Fibroblast of pulmonary artery (primary cell): ENCODE data around the gene CAMTA1.

Experiments
- DNase-seq: peaks from one replicate; pipeline ENCODE4 v3.0.0-alpha.2; 2010; ENCODE audit warnings: low read depth
- H3K4me3 ChIP-seq: replicated peaks from 2 replicates; pipeline ENCODE4 v1.5.1; 2011; ENCODE audit warnings: low read depth, mild to moderate bottlenecking, control low read depth, low read length, moderate library complexity
- CTCF ChIP-seq: IDR thresholded peaks from 2 replicates; pipeline ENCODE4 v1.5.1; 2011; ENCODE audit warnings: mild to moderate bottlenecking, control low read depth, low read length, inconsistent platforms; ENCODE audit errors: missing control alignments

The CAMTA1 gene

GRCh38 chr1:6948416-6948815 is 163.2 kb downstream of the CAMTA1 start:
- no peak overlapping the region for H3K4me3 ChIP-seq
- no peak for DNase-seq
- TF ChIP-seq CTCF: no peak

- no peak for TF ChIP-seq CTCF
- DNase-seq: no peak
- H3K4me3 ChIP-seq: no peak overlapping the region
Measured at GRCh38 chr1:6948861-6949260, 163.6 kb downstream of the CAMTA1 start.

GRCh38 chr1:6950001-6950765 is 164.9 kb downstream of the CAMTA1 start:
- no peak for TF ChIP-seq CTCF
- no peak overlapping the region for H3K4me3 ChIP-seq

GRCh38 chr1:6951536-6951935 is 166.3 kb downstream of the CAMTA1 start:
- TF ChIP-seq CTCF: no peak
- no peak overlapping the region for H3K4me3 ChIP-seq
- DNase-seq: no peak

More at GRCh38 chr1:6950001-6950765, 164.9 kb downstream of the CAMTA1 start:
- DNase-seq: no peak

- DNase-seq: no peak
- H3K4me3 ChIP-seq: no peak overlapping the region
- TF ChIP-seq CTCF: no peak
Measured at GRCh38 chr1:6953216-6953615, 168.0 kb downstream of the CAMTA1 start.

- H3K4me3 ChIP-seq: no peak overlapping the region
- TF ChIP-seq CTCF: no peak
- DNase-seq: no peak
Measured at GRCh38 chr1:6953907-6954364, 168.7 kb downstream of the CAMTA1 start.

GRCh38 chr1:6954591-6954990 is 169.3 kb downstream of the CAMTA1 start:
- no peak for TF ChIP-seq CTCF
- no peak for DNase-seq
- H3K4me3 ChIP-seq: no peak overlapping the region
